Measurements from ENCODE around the gene PTPRH. TPM values are rescaled to one million over a fixed set of nuclear protein-coding genes. Genes with fewer than 3 reads are reported as not detected.

PTPRH gene
- total and polyA plus RNA-seq, 3 experiments from 2014 or later: not detected

- Mint-ChIP-seq H3K4me1 (peaks cover 2 to 4% (median 3%) of the 10 kb centered on the region in 3 donors), H3K4me3 (no peak overlapping the region), H3K27ac (peak overlapping the region in 1 of 8 donors; percentile 91), H3K9me3 (no peaks in the 10 kb centered on the region), H3K36me3 (peaks cover 0 to 93% (median 12%) of the 10 kb centered on the region in 3 donors), H3K27me3 (no peaks in the 10 kb centered on the region)
- H3K4me3 ChIP-seq (ENCODE audit: low read length): no peak overlapping the region
- no peaks in the 10 kb centered on the region for H3K4me1 ChIP-seq (ENCODE audit: insufficient read depth, low read length)
- CTCF ChIA-PET: interaction anchor here (0.6 kb wide), 1 partner anchor 11 kb away, joined by 3 read pairs; no protein-coding TSS in a partner anchor
- no peak for DNase-seq
- no peaks in the 10 kb centered on the region for H3K9me3 ChIP-seq (ENCODE audit: low read length)
- H3K36me3 ChIP-seq (ENCODE audit: insufficient read depth, low read length): peaks cover 93% of the 10 kb centered on the region
- no peak overlapping the region for H3K27ac ChIP-seq (ENCODE audit: low read depth, low read length)
- POLR2A ChIA-PET: no interaction called here
- H3K27me3 ChIP-seq (ENCODE audit: insufficient read depth, low read length, poor library complexity, severe bottlenecking): no peaks in the 10 kb centered on the region
Measured at GRCh38 chr19:55241143-55241934, 32.0 kb upstream of the PTPRH start.

- POLR2A ChIA-PET: no interaction called here
- no peak for DNase-seq
- Histone ChIP-seq H3K4me3 (ENCODE audit: low read length) (no peak overlapping the region), H3K4me1 (ENCODE audit: insufficient read depth, low read length) (no peaks in the 10 kb centered on the region), H3K36me3 (ENCODE audit: insufficient read depth, low read length) (peaks cover 94% of the 10 kb centered on the region), H3K27ac (ENCODE audit: low read depth, low read length) (no peak overlapping the region), H3K27me3 (ENCODE audit: insufficient read depth, low read length, poor library complexity, severe bottlenecking) (no peaks in the 10 kb centered on the region), H3K9me3 (ENCODE audit: low read length) (no peaks in the 10 kb centered on the region)
- no peaks in the 10 kb centered on the region for H3K9me3 Mint-ChIP-seq
- no peak overlapping the region for H3K4me3 Mint-ChIP-seq
- H3K4me1 Mint-ChIP-seq: peaks cover 2 to 4% (median 3%) of the 10 kb centered on the region in 3 donors
- CTCF ChIA-PET: interaction anchor here (1.8 kb wide), 1 partner anchor 19 kb away, joined by 4 read pairs; no protein-coding TSS in a partner anchor
- H3K27me3 Mint-ChIP-seq: no peaks in the 10 kb centered on the region
- no peak overlapping the region for H3K27ac Mint-ChIP-seq
- H3K36me3 Mint-ChIP-seq: peaks cover 0 to 93% (median 12%) of the 10 kb centered on the region in 3 donors
Measured at GRCh38 chr19:55240713-55241020, 31.4 kb upstream of the PTPRH start.

GRCh38 chr19:55239004-55239403, 29.7 kb upstream of the PTPRH start:
- POLR2A ChIA-PET: no interaction called here
- no peak overlapping the region for H3K27ac ChIP-seq (ENCODE audit: low read depth, low read length)
- Mint-ChIP-seq H3K4me3 (peak overlapping the region in 1 of 7 donors; percentile 63), H3K9me3 (no peaks in the 10 kb centered on the region), H3K36me3 (peaks cover 4 to 89% (median 17%) of the 10 kb centered on the region in 3 donors), H3K4me1 (peaks cover 3 to 9% (median 8%) of the 10 kb centered on the region in 3 donors), H3K27me3 (no peaks in the 10 kb centered on the region), H3K27ac (no peak overlapping the region)
- H3K36me3 ChIP-seq (ENCODE audit: insufficient read depth, low read length): peaks cover 88% of the 10 kb centered on the region
- DNase-seq: no peak
- H3K4me3 ChIP-seq (ENCODE audit: low read length): no peak overlapping the region
- no peaks in the 10 kb centered on the region for H3K27me3 ChIP-seq (ENCODE audit: insufficient read depth, low read length, poor library complexity, severe bottlenecking)
- H3K9me3 ChIP-seq (ENCODE audit: low read length): no peaks in the 10 kb centered on the region
- H3K4me1 ChIP-seq (ENCODE audit: insufficient read depth, low read length): no peaks in the 10 kb centered on the region
- CTCF ChIA-PET: interaction anchor here (1.8 kb wide), 1 partner anchor 21 kb away, joined by 4 read pairs; no protein-coding TSS in a partner anchor

GRCh38 chr19:55238030-55238429, 28.7 kb upstream of the PTPRH start:
- no peak for DNase-seq
- Mint-ChIP-seq H3K36me3 (peaks cover 4 to 90% (median 17%) of the 10 kb centered on the region in 3 donors), H3K9me3 (no peaks in the 10 kb centered on the region), H3K27ac (no peak overlapping the region), H3K4me1 (peaks cover 6 to 9% (median 8%) of the 10 kb centered on the region in 3 donors), H3K27me3 (no peaks in the 10 kb centered on the region), H3K4me3 (no peak overlapping the region)
- Histone ChIP-seq H3K27ac (ENCODE audit: low read depth, low read length) (no peak overlapping the region), H3K27me3 (ENCODE audit: insufficient read depth, low read length, poor library complexity, severe bottlenecking) (no peaks in the 10 kb centered on the region), H3K36me3 (ENCODE audit: insufficient read depth, low read length) (peaks cover 85% of the 10 kb centered on the region), H3K9me3 (ENCODE audit: low read length) (no peaks in the 10 kb centered on the region), H3K4me1 (ENCODE audit: insufficient read depth, low read length) (no peaks in the 10 kb centered on the region), H3K4me3 (ENCODE audit: low read length) (no peak overlapping the region)
- CTCF ChIA-PET: no interaction called here
- POLR2A ChIA-PET: no interaction called here

GRCh38 chr19:55232986-55233385, 23.7 kb upstream of the PTPRH start:
- Histone ChIP-seq H3K27ac (ENCODE audit: low read depth, low read length) (no peak overlapping the region), H3K4me1 (ENCODE audit: insufficient read depth, low read length) (no peaks in the 10 kb centered on the region), H3K4me3 (ENCODE audit: low read length) (no peak overlapping the region), H3K36me3 (ENCODE audit: insufficient read depth, low read length) (peaks cover 68% of the 10 kb centered on the region), H3K9me3 (ENCODE audit: low read length) (no peaks in the 10 kb centered on the region), H3K27me3 (ENCODE audit: insufficient read depth, low read length, poor library complexity, severe bottlenecking) (no peaks in the 10 kb centered on the region)
- peak overlapping the region in 2 of 8 donors; percentile 31 to 75 for H3K27ac Mint-ChIP-seq
- no peaks in the 10 kb centered on the region for H3K27me3 Mint-ChIP-seq
- no peak for DNase-seq
- ChIA-PET CTCF (no interaction called here), POLR2A (no interaction called here)
- peaks cover 4 to 90% (median 14%) of the 10 kb centered on the region in 3 donors for H3K36me3 Mint-ChIP-seq
- peaks cover 4 to 7% (median 4%) of the 10 kb centered on the region in 3 donors for H3K4me1 Mint-ChIP-seq
- H3K4me3 Mint-ChIP-seq: no peak overlapping the region
- no peaks in the 10 kb centered on the region for H3K9me3 Mint-ChIP-seq

- Mint-ChIP-seq H3K27me3 (no peaks in the 10 kb centered on the region), H3K36me3 (peaks cover 4 to 89% (median 14%) of the 10 kb centered on the region in 3 donors), H3K27ac (peak overlapping the region in 1 of 8 donors; percentile 42), H3K9me3 (no peaks in the 10 kb centered on the region), H3K4me3 (no peak overlapping the region), H3K4me1 (peaks cover 4 to 7% (median 4%) of the 10 kb centered on the region in 3 donors)
- H3K4me1 ChIP-seq (ENCODE audit: insufficient read depth, low read length): no peaks in the 10 kb centered on the region
- H3K27me3 ChIP-seq (ENCODE audit: insufficient read depth, low read length, poor library complexity, severe bottlenecking): no peaks in the 10 kb centered on the region
- CTCF ChIA-PET: no interaction called here
- peaks cover 61% of the 10 kb centered on the region for H3K36me3 ChIP-seq (ENCODE audit: insufficient read depth, low read length)
- H3K27ac ChIP-seq (ENCODE audit: low read depth, low read length): no peak overlapping the region
- POLR2A ChIA-PET: no interaction called here
- no peak for DNase-seq
- H3K9me3 ChIP-seq (ENCODE audit: low read length): no peaks in the 10 kb centered on the region
- H3K4me3 ChIP-seq (ENCODE audit: low read length): no peak overlapping the region
Measured at GRCh38 chr19:55232286-55232602, 22.9 kb upstream of the PTPRH start.

- H3K9me3 Mint-ChIP-seq: no peaks in the 10 kb centered on the region
- no peak overlapping the region for H3K4me3 Mint-ChIP-seq
- H3K27me3 ChIP-seq (ENCODE audit: insufficient read depth, low read length, poor library complexity, severe bottlenecking): no peaks in the 10 kb centered on the region
- POLR2A ChIA-PET: no interaction called here
- peaks cover 55% of the 10 kb centered on the region for H3K36me3 ChIP-seq (ENCODE audit: insufficient read depth, low read length)
- no peak overlapping the region for H3K27ac Mint-ChIP-seq
- no peaks in the 10 kb centered on the region for H3K27me3 Mint-ChIP-seq
- CTCF ChIA-PET: no interaction called here
- H3K27ac ChIP-seq (ENCODE audit: low read depth, low read length): no peak overlapping the region
- no peaks in the 10 kb centered on the region for H3K9me3 ChIP-seq (ENCODE audit: low read length)
- no peak overlapping the region for H3K4me3 ChIP-seq (ENCODE audit: low read length)
- peaks cover 4 to 89% (median 13%) of the 10 kb centered on the region in 3 donors for H3K36me3 Mint-ChIP-seq
- H3K4me1 ChIP-seq (ENCODE audit: insufficient read depth, low read length): no peaks in the 10 kb centered on the region
- H3K4me1 Mint-ChIP-seq: peaks cover 4 to 7% (median 4%) of the 10 kb centered on the region in 3 donors
- DNase-seq: no peak
Measured at GRCh38 chr19:55231391-55232285, 22.3 kb upstream of the PTPRH start.

GRCh38 chr19:55230780-55231179, 21.5 kb upstream of the PTPRH start:
- Mint-ChIP-seq H3K9me3 (no peaks in the 10 kb centered on the region), H3K27me3 (no peaks in the 10 kb centered on the region), H3K4me1 (peaks cover 4 to 7% (median 4%) of the 10 kb centered on the region in 3 donors), H3K27ac (no peak overlapping the region), H3K4me3 (no peak overlapping the region), H3K36me3 (peaks cover 4 to 88% (median 14%) of the 10 kb centered on the region in 3 donors)
- Histone ChIP-seq H3K27ac (ENCODE audit: low read depth, low read length) (no peak overlapping the region), H3K36me3 (ENCODE audit: insufficient read depth, low read length) (peaks cover 46% of the 10 kb centered on the region), H3K4me1 (ENCODE audit: insufficient read depth, low read length) (no peaks in the 10 kb centered on the region), H3K4me3 (ENCODE audit: low read length) (no peak overlapping the region), H3K9me3 (ENCODE audit: low read length) (no peaks in the 10 kb centered on the region), H3K27me3 (ENCODE audit: insufficient read depth, low read length, poor library complexity, severe bottlenecking) (no peaks in the 10 kb centered on the region)
- DNase-seq: no peak
- POLR2A ChIA-PET: no interaction called here
- CTCF ChIA-PET: no interaction called here
